Umbilical cord (tissue), 2 donors: ENCODE results near the gene KAT7. TPM values are rescaled to one million over a fixed set of nuclear protein-coding genes. Genes with fewer than 3 reads are reported as not detected.

Experiments used
- DNase-seq: peaks from one replicate; pipeline ENCODE4 v3.0.0-alpha.2; 2015; ENCODE audit warnings: low spot score
- total RNA-seq: library from RNA; depleted of rRNA; stranded (reverse); fragments of >200 nt; gene quantifications from one replicate; pipeline ENCODE4 v1.2.3, GENCODE V29; 2014; ENCODE audit warnings: low replicate concordance; ENCODE audit not compliant: insufficient read depth

The KAT7 gene
- total RNA-seq, 1 donor from 2014 or later = 29.9 TPM

GRCh38 chr17:49870298-49870697 is 81.8 kb downstream of the KAT7 start:
- no peak for DNase-seq

- no peak for DNase-seq
Observed at GRCh38 chr17:49871211-49871610, 82.7 kb downstream of the KAT7 start.

GRCh38 chr17:49872754-49873377 is 84.4 kb downstream of the KAT7 start:
- no peak for DNase-seq

GRCh38 chr17:49873466-49873865 is 85.0 kb downstream of the KAT7 start:
- DNase-seq = no peak

- no peak for DNase-seq
Observed at GRCh38 chr17:49873926-49874325, 85.4 kb downstream of the KAT7 start.

- DNase-seq = no peak
Observed at GRCh38 chr17:49874911-49875310, 86.4 kb downstream of the KAT7 start.

GRCh38 chr17:49875685-49876084 is 87.2 kb downstream of the KAT7 start:
- DNase-seq = no peak

GRCh38 chr17:49878931-49879904 is 90.7 kb downstream of the KAT7 start:
- no peak for DNase-seq

- peak; percentile 58 for DNase-seq
Observed at GRCh38 chr17:49880291-49881053, 92.0 kb downstream of the KAT7 start.

- no peak for DNase-seq
Observed at GRCh38 chr17:49881054-49881402, 92.5 kb downstream of the KAT7 start.

- no peak for DNase-seq
Observed at GRCh38 chr17:49882434-49882833, 94.0 kb downstream of the KAT7 start.

Other genes with a start within 250 kb of the KAT7 start
- gene NXPH3, start 212.8 kb upstream of the KAT7 start, total RNA-seq = 3.4 TPM
- 129 TPM for gene SPOP, start 110.6 kb upstream of the KAT7 start, total RNA-seq
- gene SLC35B1, start 80.7 kb upstream of the KAT7 start, total RNA-seq = 53.2 TPM
- gene FAM117A, start 24.6 kb upstream of the KAT7 start, total RNA-seq = 20.2 TPM
- gene TAC4, start 59.4 kb downstream of the KAT7 start, total RNA-seq = not detected
- gene DLX4, start 180.5 kb downstream of the KAT7 start, total RNA-seq = 1.7 TPM
- 0.72 TPM for gene DLX3, start 206.5 kb downstream of the KAT7 start, total RNA-seq